HG03354 (cell line): ENCODE results near the gene TBX10.
"Not testable (repeated sequence)": the region's sequence is repeated elsewhere in the genome, so short reads cannot be mapped to it uniquely, and the experiment has no call there.

ENCODE experiments used
- ATAC-seq: cut with Tn5 transposase; IDR thresholded peaks from one replicate; pipeline ENCODE4 v1.9.1; 2021; ENCODE audit warnings: mild to moderate bottlenecking; ENCODE audit not compliant: unreplicated experiment, poor library complexity, severe bottlenecking

Gene TBX10

GRCh38 chr11:67646535-67647336 is 7.2 kb upstream of the TBX10 start:
- no peak for ATAC-seq

GRCh38 chr11:67645521-67646461 is 6.2 kb upstream of the TBX10 start:
- ATAC-seq: no peak

- no peak for ATAC-seq
These were observed 5.2 kb upstream of the TBX10 start for GRCh38 chr11:67644472-67645418.

- ATAC-seq: no peak
These were observed 4.5 kb upstream of the TBX10 start for GRCh38 chr11:67644042-67644441.

GRCh38 chr11:67642173-67643120 is 2.9 kb upstream of the TBX10 start:
- no peak for ATAC-seq

- no peak for ATAC-seq
These were observed 2.0 kb upstream of the TBX10 start for GRCh38 chr11:67641338-67642172.

GRCh38 chr11:67640758-67641337 is 1.3 kb upstream of the TBX10 start:
- no peak for ATAC-seq

- no peak for ATAC-seq
These were observed 626 bp upstream of the TBX10 start for GRCh38 chr11:67640021-67640757.

GRCh38 chr11:67638535-67639437 is 777 bp downstream of the TBX10 start:
- no peak for ATAC-seq

GRCh38 chr11:67637441-67637840 is 2.1 kb downstream of the TBX10 start:
- ATAC-seq: not testable (repeated sequence)

- no peak for ATAC-seq
These were observed 2.6 kb downstream of the TBX10 start for GRCh38 chr11:67636962-67637361.

- ATAC-seq: no peak
These were observed 4.4 kb downstream of the TBX10 start for GRCh38 chr11:67635231-67635521.

- ATAC-seq: no peak
These were observed 5.0 kb downstream of the TBX10 start for GRCh38 chr11:67634366-67635230.

GRCh38 chr11:67633758-67634365 is 5.7 kb downstream of the TBX10 start:
- ATAC-seq: no peak
